Measurements from ENCODE around the gene DCUN1D5.

The DCUN1D5 gene

DNA sequence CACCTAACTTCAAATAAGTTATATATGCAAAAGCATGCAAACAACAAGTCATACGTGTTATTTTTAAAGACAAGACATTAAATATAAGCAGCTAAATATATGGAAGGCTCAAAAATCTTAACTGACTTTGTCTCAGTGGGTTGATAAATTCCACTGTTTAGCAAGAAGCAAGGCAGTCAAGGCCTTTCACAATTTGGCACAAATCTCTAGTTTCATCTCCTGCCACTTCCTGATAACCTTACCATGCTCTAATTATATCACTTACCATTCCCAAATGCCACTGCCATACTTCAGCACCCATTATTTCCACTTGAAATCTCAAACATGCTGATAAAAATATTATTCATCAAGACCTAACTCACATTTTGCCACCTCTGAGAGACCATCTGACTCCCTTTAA is 24.8 kb downstream of the DCUN1D5 start:
- TF ChIP-seq GABPA (IDR thresholded peaks at IDR 0.05; ENCODE audit: low read depth) (no peak), POLR2AphosphoS5 (IDR thresholded peaks at IDR 0.05; ENCODE audit: low read depth) (no peak), SPI1 (IDR thresholded peaks at IDR 0.05; ENCODE audit: borderline replicate concordance, low read depth) (no peak)
- TF ChIP-seq, protein P1, sequence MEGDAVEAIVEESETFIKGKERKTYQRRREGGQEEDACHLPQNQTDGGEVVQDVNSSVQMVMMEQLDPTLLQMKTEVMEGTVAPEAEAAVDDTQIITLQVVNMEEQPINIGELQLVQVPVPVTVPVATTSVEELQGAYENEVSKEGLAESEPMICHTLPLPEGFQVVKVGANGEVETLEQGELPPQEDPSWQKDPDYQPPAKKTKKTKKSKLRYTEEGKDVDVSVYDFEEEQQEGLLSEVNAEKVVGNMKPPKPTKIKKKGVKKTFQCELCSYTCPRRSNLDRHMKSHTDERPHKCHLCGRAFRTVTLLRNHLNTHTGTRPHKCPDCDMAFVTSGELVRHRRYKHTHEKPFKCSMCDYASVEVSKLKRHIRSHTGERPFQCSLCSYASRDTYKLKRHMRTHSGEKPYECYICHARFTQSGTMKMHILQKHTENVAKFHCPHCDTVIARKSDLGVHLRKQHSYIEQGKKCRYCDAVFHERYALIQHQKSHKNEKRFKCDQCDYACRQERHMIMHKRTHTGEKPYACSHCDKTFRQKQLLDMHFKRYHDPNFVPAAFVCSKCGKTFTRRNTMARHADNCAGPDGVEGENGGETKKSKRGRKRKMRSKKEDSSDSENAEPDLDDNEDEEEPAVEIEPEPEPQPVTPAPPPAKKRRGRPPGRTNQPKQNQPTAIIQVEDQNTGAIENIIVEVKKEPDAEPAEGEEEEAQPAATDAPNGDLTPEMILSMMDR (IDR thresholded peaks at IDR 0.05; ENCODE audit: insufficient read depth, low read length), result no peak
- TF ChIP-seq, protein P2, sequence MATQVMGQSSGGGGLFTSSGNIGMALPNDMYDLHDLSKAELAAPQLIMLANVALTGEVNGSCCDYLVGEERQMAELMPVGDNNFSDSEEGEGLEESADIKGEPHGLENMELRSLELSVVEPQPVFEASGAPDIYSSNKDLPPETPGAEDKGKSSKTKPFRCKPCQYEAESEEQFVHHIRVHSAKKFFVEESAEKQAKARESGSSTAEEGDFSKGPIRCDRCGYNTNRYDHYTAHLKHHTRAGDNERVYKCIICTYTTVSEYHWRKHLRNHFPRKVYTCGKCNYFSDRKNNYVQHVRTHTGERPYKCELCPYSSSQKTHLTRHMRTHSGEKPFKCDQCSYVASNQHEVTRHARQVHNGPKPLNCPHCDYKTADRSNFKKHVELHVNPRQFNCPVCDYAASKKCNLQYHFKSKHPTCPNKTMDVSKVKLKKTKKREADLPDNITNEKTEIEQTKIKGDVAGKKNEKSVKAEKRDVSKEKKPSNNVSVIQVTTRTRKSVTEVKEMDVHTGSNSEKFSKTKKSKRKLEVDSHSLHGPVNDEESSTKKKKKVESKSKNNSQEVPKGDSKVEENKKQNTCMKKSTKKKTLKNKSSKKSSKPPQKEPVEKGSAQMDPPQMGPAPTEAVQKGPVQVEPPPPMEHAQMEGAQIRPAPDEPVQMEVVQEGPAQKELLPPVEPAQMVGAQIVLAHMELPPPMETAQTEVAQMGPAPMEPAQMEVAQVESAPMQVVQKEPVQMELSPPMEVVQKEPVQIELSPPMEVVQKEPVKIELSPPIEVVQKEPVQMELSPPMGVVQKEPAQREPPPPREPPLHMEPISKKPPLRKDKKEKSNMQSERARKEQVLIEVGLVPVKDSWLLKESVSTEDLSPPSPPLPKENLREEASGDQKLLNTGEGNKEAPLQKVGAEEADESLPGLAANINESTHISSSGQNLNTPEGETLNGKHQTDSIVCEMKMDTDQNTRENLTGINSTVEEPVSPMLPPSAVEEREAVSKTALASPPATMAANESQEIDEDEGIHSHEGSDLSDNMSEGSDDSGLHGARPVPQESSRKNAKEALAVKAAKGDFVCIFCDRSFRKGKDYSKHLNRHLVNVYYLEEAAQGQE (IDR thresholded peaks at IDR 0.05; ENCODE audit: insufficient replicate concordance, low read depth), result no peak
- peak in 1 of 2 experiments; percentile 10 for DNase-seq (ENCODE audit: low read depth in 1 of 2, low spot score in 1 of 2)

DNA sequence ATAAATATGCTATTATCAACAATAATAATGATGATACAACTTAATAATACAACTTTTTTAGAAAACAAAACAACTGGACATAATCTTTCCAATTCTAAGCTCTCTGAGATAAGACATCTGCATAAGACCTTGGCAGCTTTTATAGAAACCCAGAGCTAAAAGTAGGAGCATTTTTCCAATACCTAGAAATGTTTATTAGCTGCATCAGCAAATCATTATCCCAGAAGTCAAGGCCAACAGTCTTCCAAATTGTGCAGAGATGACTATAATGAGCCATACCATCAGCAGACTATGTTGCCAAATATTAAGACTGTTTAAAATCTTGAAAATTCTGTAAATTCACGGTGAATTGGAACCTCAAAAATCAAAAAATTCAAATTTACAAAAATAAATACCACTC is 30.3 kb downstream of the DCUN1D5 start:
- Histone ChIP-seq H3K27me3 (ENCODE audit: insufficient read depth, poor library complexity, severe bottlenecking) (no peaks in the 10 kb centered on the region), H3K4me3 (replicated peaks; ENCODE audit: insufficient read depth, low read length) (no peak overlapping the region), H3K27ac (replicated peaks) (no peak overlapping the region)
- no peak for DNase-seq (ENCODE audit: low read depth in 1 of 2, low spot score in 1 of 2)
- TF ChIP-seq, protein P1 (IDR thresholded peaks at IDR 0.05; ENCODE audit: insufficient read depth, low read length), result no peak
- no peak for TF ChIP-seq POLR2AphosphoS5 (IDR thresholded peaks at IDR 0.05; ENCODE audit: low read depth)
- no peak for TF ChIP-seq SPI1 (IDR thresholded peaks at IDR 0.05; ENCODE audit: borderline replicate concordance, low read depth)
- TF ChIP-seq, protein P2 (IDR thresholded peaks at IDR 0.05; ENCODE audit: insufficient replicate concordance, low read depth), result no peak
- TF ChIP-seq GABPA (IDR thresholded peaks at IDR 0.05; ENCODE audit: low read depth), result no peak

More for the DNA sequence above, 24.8 kb downstream of the DCUN1D5 start:
- Histone ChIP-seq H3K4me3 (replicated peaks; ENCODE audit: insufficient read depth, low read length) (no peak overlapping the region), H3K27ac (replicated peaks) (no peak overlapping the region), H3K27me3 (ENCODE audit: insufficient read depth, poor library complexity, severe bottlenecking) (no peaks in the 10 kb centered on the region)

DNA sequence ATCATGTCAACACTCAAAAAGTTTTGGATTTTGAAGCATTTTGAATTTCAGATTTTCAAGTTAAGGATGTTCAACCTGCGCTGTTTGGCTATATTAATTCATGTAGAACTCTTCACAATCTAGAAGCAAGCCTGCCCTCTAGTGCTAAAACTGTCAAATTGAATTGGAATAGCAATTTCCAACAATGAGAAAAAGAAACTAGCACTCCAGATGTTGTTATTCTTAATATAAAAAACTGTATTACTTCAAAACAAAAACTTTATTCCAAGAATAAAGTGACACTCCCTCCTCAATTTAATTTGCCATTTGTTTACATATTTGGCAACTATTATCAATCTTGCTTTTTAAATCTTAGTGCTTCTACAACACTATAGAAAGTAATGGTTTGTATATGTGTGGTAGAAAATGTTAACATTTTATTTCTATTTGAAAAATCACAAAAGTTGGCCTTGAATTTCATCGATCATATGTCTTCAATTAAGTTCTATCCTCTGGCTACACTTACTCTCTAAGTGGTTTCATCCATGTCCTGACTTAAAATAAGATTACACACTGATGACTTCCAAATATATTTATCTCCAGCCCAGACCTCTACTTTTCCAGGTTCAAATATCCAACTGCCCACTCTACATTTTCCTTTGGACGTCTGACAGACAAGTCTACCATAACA is 36.6 kb downstream of the DCUN1D5 start:
- no peak for TF ChIP-seq POLR2AphosphoS5 (IDR thresholded peaks at IDR 0.05; ENCODE audit: low read depth)
- TF ChIP-seq, protein P1 (IDR thresholded peaks at IDR 0.05; ENCODE audit: insufficient read depth, low read length), result peak; percentile 18
- Histone ChIP-seq H3K27me3 (ENCODE audit: insufficient read depth, poor library complexity, severe bottlenecking) (no peaks in the 10 kb centered on the region), H3K27ac (replicated peaks) (no peak overlapping the region), H3K4me3 (replicated peaks; ENCODE audit: insufficient read depth, low read length) (no peak overlapping the region)
- DNase-seq (ENCODE audit: low read depth in 1 of 2, low spot score in 1 of 2), result no peak

DNA sequence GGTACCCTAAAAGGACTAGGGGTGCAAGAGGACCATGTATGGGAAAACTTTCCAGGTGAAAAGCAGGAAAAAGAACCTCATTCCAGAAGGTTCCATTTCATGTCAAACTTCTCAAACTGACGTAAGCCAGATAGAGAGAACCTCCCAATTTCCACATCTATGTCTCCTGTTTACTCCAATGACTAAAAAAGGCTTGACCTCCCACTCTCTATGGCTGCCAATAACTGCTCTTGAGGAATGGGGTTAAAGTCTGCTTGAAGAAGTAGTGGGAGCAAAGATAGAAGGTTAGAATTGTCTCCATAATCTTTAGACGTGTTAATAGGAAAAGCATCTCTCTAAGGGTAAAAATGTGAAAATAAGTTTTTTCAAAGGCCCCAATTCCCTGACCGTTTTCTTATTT is 38.0 kb downstream of the DCUN1D5 start:
- no peak overlapping the region for H3K27ac ChIP-seq (replicated peaks)
- DNase-seq (ENCODE audit: low read depth in 1 of 2, low spot score in 1 of 2), result no peak
- H3K4me3 ChIP-seq (replicated peaks; ENCODE audit: insufficient read depth, low read length), result no peak overlapping the region
- TF ChIP-seq, protein P2 (IDR thresholded peaks at IDR 0.05; ENCODE audit: insufficient replicate concordance, low read depth), result no peak
- TF ChIP-seq, protein P1 (IDR thresholded peaks at IDR 0.05; ENCODE audit: insufficient read depth, low read length), result no peak
- TF ChIP-seq GABPA (IDR thresholded peaks at IDR 0.05; ENCODE audit: low read depth), result no peak
- TF ChIP-seq POLR2AphosphoS5 (IDR thresholded peaks at IDR 0.05; ENCODE audit: low read depth), result no peak
- TF ChIP-seq SPI1 (IDR thresholded peaks at IDR 0.05; ENCODE audit: borderline replicate concordance, low read depth), result no peak
- no peaks in the 10 kb centered on the region for H3K27me3 ChIP-seq (ENCODE audit: insufficient read depth, poor library complexity, severe bottlenecking)
